Hepatocyte (in vitro differentiated cells): Measurements from ENCODE around the gene LHX1.

Experiments used
- EZH2 ChIP-seq: fragments of 200-600 bp; sonication (generic); IDR thresholded peaks from 2 replicates; pipeline ENCODE4 v1.6.1; 2016; ENCODE audit warnings: antibody characterized with exemption, mild to moderate bottlenecking, borderline replicate concordance
- EZH2phosphoT487 ChIP-seq: fragments of 200-600 bp; sonication (generic); IDR thresholded peaks from one replicate; pipeline ENCODE4 v1.6.1; 2018; ENCODE audit warnings: antibody characterized with exemption, mild to moderate bottlenecking, low read depth, moderate library complexity; ENCODE audit not compliant: unreplicated experiment, severe bottlenecking
- TF ChIP-seq, protein P1 (sequence below): fragments of 200-600 bp; sonication (generic); IDR thresholded peaks from 2 replicates; pipeline ENCODE4 v1.5.1; 2016; ENCODE audit warnings: antibody characterized with exemption, mild to moderate bottlenecking; ENCODE audit not compliant: poor library complexity

DNA sequence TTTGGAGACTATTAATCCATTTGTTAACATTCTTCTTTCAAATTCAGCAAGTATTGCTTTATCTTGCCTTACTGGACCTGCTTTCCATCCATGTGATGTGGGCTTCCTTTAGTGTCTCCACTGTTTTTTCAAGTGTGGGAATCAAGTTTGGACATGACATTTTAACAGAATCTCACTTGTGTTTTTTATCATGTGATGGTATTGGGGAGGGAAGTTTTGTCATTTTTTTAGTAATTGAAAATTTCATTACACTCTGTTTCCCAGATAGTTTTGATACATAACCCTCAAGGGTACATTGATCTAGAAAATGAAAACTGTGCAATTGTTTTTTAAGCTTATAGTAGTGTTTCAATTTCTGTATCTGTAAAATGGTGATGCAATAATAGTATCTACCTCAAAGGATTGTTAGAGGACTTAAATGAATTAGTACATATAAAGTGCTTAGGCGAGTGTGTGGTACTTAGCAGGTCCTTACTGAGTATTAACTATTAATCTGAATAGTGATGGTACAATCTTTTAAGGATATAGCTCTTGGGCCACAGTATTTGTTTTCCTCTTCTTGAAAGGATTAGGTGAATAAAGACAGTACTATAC, 38.7 kb downstream of the LHX1 start:
- TF ChIP-seq EZH2phosphoT487 = no peak
- TF ChIP-seq, protein P1, sequence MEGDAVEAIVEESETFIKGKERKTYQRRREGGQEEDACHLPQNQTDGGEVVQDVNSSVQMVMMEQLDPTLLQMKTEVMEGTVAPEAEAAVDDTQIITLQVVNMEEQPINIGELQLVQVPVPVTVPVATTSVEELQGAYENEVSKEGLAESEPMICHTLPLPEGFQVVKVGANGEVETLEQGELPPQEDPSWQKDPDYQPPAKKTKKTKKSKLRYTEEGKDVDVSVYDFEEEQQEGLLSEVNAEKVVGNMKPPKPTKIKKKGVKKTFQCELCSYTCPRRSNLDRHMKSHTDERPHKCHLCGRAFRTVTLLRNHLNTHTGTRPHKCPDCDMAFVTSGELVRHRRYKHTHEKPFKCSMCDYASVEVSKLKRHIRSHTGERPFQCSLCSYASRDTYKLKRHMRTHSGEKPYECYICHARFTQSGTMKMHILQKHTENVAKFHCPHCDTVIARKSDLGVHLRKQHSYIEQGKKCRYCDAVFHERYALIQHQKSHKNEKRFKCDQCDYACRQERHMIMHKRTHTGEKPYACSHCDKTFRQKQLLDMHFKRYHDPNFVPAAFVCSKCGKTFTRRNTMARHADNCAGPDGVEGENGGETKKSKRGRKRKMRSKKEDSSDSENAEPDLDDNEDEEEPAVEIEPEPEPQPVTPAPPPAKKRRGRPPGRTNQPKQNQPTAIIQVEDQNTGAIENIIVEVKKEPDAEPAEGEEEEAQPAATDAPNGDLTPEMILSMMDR = no peak
- TF ChIP-seq EZH2 = no peak
